GM23338 (cell line): ENCODE results near the gene ADAMTS13.

Experiments used
- CTCF ChIP-seq, 2 experiments: fragments of 200-600 bp in 1 of 2; sonication (generic) in 1 of 2; conservative IDR thresholded peaks; 2 replicates each; pipeline versions ENCODE4 v1.5.1 to v1.6.1; 2016 to 2017; ENCODE audit warnings: antibody characterized with exemption in 2 of 2, low read depth in 2 of 2, mild to moderate bottlenecking in 2 of 2, moderate library complexity in 1 of 2
- EZH2 ChIP-seq: fragments of 200-600 bp; sonication (generic); IDR thresholded peaks from one replicate; pipeline ENCODE4 v1.8.0; 2017; ENCODE audit warnings: antibody characterized with exemption, mild to moderate bottlenecking, low read depth; ENCODE audit not compliant: unreplicated experiment
- NANOG ChIP-seq: IDR thresholded peaks from 2 replicates; pipeline ENCODE4 v1.6.1; 2016; ENCODE audit warnings: antibody characterized with exemption, borderline replicate concordance
- POLR2AphosphoS5 ChIP-seq: IDR thresholded peaks from 2 replicates; pipeline ENCODE4 v1.6.1; 2016; ENCODE audit warnings: antibody characterized with exemption, low read depth

DNA sequence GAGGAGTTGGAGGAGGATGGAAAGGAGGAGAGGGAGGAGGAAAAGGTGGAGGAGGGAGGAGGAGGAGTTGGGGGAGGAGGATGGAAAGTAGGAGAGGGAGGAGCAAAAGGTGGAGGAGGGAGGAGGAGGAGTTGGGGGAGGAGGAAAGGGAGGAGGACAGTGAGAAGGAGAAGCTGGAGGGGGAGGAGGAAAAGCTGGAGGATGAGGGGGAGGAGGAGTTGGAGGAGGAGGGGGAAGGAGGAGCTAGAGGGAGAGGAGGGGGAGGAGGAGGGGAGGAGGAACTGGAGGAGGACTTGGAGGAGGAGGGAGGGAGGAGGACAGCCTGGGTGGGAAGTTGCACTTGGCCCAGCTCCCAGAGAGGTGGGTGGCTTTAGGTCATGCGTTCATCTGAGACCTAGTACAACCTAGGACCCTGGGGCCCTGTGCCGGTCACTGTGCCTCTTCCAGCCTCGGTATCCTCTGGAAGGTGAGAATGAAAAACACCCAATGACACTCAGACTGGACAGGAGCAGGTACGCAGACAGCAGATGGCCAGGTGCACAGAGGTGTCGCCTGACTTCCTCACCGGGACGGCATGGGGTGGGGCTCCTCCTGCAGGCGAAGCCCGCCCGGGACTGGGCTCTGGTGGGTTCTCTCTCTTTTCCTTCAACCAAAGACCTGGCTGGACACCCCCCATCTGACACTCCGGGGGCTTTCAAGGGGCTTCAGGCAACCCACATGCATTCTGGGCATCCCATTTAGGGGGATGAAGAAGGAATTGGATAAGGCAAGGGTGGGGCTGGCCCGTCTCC is 68.9 kb downstream of the ADAMTS13 start:
- no peak for TF ChIP-seq CTCF (conservative IDR thresholded peaks at IDR 0.05; ENCODE audit: low read depth in 2 of 2)
- no peak for TF ChIP-seq NANOG
- no peak for TF ChIP-seq POLR2AphosphoS5
- no peak for TF ChIP-seq EZH2
